Neural progenitor cell (in vitro differentiated cells): ENCODE results near the gene RNPEPL1. TPM values are rescaled to one million over a fixed set of nuclear protein-coding genes. Genes with fewer than 3 reads are reported as not detected.

Experiments
- DNase-seq: peaks from one replicate; pipeline ENCODE4 v3.0.0-alpha.2; 2016; ENCODE audit warnings: low spot score
- H2AFZ ChIP-seq: fragments of 200-600 bp; sonication (generic); replicated peaks from 2 replicates; pipeline ENCODE4 v1.6.1; 2016; ENCODE audit warnings: antibody characterized with exemption
- H3F3A ChIP-seq: fragments of 200-600 bp; sonication (generic); 2 replicates; pipeline ENCODE4 v1.6.1; 2016; ENCODE audit warnings: antibody characterized with exemption, low read depth
- H3K27ac ChIP-seq: fragments of 200-600 bp; sonication (generic); 2 replicates; pipeline ENCODE4 v1.5.1; 2016; ENCODE audit warnings: mild to moderate bottlenecking
- H3K27me3 ChIP-seq: fragments of 200-600 bp; sonication (generic); 2 replicates; pipeline ENCODE4 v1.6.1; 2016; ENCODE audit warnings: mild to moderate bottlenecking, moderate library complexity
- H3K36me3 ChIP-seq: fragments of 200-600 bp; sonication (generic); 2 replicates; pipeline ENCODE4 v1.5.1; 2016
- H3K4me1 ChIP-seq: fragments of 200-600 bp; sonication (generic); 2 replicates; pipeline ENCODE4 v1.6.1; 2016; ENCODE audit warnings: mixed run types
- H3K4me2 ChIP-seq: fragments of 200-600 bp; sonication (generic); 2 replicates; pipeline ENCODE4 v1.6.1; 2016
- H3K4me3 ChIP-seq: fragments of 200-600 bp; sonication (generic); 2 replicates; pipeline ENCODE4 v1.5.1; 2016
- H3K79me2 ChIP-seq: fragments of 200-600 bp; sonication (generic); 2 replicates; pipeline ENCODE4 v1.6.1; 2016; ENCODE audit warnings: low read depth
- H3K9ac ChIP-seq: fragments of 200-600 bp; sonication (generic); 2 replicates; pipeline ENCODE4 v1.6.1; 2016
- H3K9me3 ChIP-seq: fragments of 200-600 bp; sonication (generic); 2 replicates; pipeline ENCODE4 v1.5.1; 2016; ENCODE audit warnings: low read depth
- H4K20me1 ChIP-seq: fragments of 200-600 bp; sonication (generic); 2 replicates; pipeline ENCODE4 v1.6.1; 2016; ENCODE audit warnings: low read depth
- H3K27ac Mint-ChIP-seq: 3 replicates; pipeline ENCODE4 v1.8.0; 2021; ENCODE audit warnings: mixed read lengths
- H3K27me3 Mint-ChIP-seq: 2 replicates; pipeline ENCODE4 v1.8.0; 2022; ENCODE audit warnings: low read depth, mild to moderate bottlenecking, inconsistent platforms, moderate library complexity, mixed read lengths; ENCODE audit not compliant: insufficient read depth
- H3K36me3 Mint-ChIP-seq: 3 replicates; pipeline ENCODE4 v1.8.0; 2021; ENCODE audit warnings: mixed read lengths
- H3K4me1 Mint-ChIP-seq: 3 replicates; pipeline ENCODE4 v1.8.0; 2021; ENCODE audit warnings: mixed read lengths
- H3K4me3 Mint-ChIP-seq: 3 replicates; pipeline ENCODE4 v1.8.0; 2021; ENCODE audit warnings: mild to moderate bottlenecking, moderate library complexity, mixed read lengths
- H3K9me3 Mint-ChIP-seq: 3 replicates; pipeline ENCODE4 v1.8.0; 2020; ENCODE audit warnings: mixed read lengths
- EZH2 ChIP-seq: fragments of 200-600 bp; sonication (generic); IDR thresholded peaks from 2 replicates; pipeline ENCODE4 v1.6.1; 2017; ENCODE audit warnings: antibody characterized with exemption, mild to moderate bottlenecking, moderate library complexity
- EZH2phosphoT487 ChIP-seq: fragments of 200-600 bp; sonication (generic); IDR thresholded peaks from 2 replicates; pipeline ENCODE4 v1.6.1; 2017; ENCODE audit warnings: antibody characterized with exemption
- total RNA-seq: library from RNA; depleted of rRNA; stranded (reverse); fragments of >200 nt; gene quantifications from 2 replicates; pipeline ENCODE4 v1.2.3, GENCODE V29; 2015; ENCODE audit warnings: low replicate concordance
- TF ChIP-seq, protein P1 (sequence below): fragments of 200-600 bp; sonication (generic); IDR thresholded peaks from 2 replicates; pipeline ENCODE4 v1.5.1; 2017; ENCODE audit warnings: antibody characterized with exemption, mild to moderate bottlenecking

The RNPEPL1 gene
- total RNA-seq, 1 donor from 2014 or later: 2.7 TPM

DNA sequence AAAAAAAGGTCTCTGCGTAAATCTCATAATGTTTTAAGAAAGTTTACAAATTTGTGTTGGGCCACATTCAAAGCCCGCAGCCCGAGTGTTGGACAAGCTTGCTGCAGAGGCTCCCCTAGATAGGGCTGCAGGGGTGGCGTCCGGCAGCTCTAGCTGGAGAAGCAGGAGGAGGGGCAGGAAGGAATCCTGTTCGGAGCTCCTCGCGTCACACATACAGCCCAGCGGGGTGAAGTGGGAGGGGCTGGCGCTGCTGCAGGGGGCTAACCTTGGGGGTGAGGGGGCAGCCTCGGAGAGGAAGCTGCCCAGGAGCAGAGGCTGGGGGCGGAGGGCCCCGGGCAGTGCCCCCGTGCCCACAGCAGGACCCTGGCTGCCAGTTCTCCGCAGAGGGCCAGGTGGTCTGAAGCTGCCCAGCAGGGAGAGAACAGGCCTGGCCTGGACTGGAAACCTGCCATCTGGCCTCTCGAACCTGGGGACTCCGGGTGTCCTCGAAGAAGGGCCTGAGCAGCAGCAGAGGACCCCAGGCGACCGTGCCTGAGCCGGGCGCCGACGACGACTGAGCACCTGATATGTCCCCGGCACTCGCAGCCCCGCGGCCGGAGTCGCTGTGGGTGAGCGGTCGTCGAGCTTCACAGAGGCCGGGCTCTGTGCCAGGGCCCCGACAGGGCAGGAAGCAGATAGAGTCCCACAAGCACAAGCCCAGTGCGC is 54.4 kb downstream of the RNPEPL1 start:
- TF ChIP-seq, protein P1, sequence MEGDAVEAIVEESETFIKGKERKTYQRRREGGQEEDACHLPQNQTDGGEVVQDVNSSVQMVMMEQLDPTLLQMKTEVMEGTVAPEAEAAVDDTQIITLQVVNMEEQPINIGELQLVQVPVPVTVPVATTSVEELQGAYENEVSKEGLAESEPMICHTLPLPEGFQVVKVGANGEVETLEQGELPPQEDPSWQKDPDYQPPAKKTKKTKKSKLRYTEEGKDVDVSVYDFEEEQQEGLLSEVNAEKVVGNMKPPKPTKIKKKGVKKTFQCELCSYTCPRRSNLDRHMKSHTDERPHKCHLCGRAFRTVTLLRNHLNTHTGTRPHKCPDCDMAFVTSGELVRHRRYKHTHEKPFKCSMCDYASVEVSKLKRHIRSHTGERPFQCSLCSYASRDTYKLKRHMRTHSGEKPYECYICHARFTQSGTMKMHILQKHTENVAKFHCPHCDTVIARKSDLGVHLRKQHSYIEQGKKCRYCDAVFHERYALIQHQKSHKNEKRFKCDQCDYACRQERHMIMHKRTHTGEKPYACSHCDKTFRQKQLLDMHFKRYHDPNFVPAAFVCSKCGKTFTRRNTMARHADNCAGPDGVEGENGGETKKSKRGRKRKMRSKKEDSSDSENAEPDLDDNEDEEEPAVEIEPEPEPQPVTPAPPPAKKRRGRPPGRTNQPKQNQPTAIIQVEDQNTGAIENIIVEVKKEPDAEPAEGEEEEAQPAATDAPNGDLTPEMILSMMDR: no peak
- TF ChIP-seq EZH2 (no peak), EZH2phosphoT487 (no peak)
- H3K9me3 Mint-ChIP-seq: peaks cover 3% of the 10 kb centered on the region
- no peak overlapping the region for H2AFZ ChIP-seq
- no peak overlapping the region for H3K4me3 Mint-ChIP-seq
- H3K4me1 Mint-ChIP-seq: peaks cover 7% of the 10 kb centered on the region
- no peaks in the 10 kb centered on the region for H3K36me3 ChIP-seq
- DNase-seq: no peak
- no peak overlapping the region for H3K27ac ChIP-seq
- H3K27me3 ChIP-seq: no peaks in the 10 kb centered on the region
- H3K79me2 ChIP-seq: no peaks in the 10 kb centered on the region
- H3F3A ChIP-seq: no peaks in the 10 kb centered on the region
- H3K9me3 ChIP-seq: no peaks in the 10 kb centered on the region
- H4K20me1 ChIP-seq: no peaks in the 10 kb centered on the region
- no peak overlapping the region for H3K4me2 ChIP-seq
- H3K4me3 ChIP-seq: no peak overlapping the region
- peak overlapping the region; percentile 42 for H3K27ac Mint-ChIP-seq
- no peaks in the 10 kb centered on the region for H3K27me3 Mint-ChIP-seq
- no peak overlapping the region for H3K9ac ChIP-seq
- H3K36me3 Mint-ChIP-seq: peaks cover 8% of the 10 kb centered on the region
- no peaks in the 10 kb centered on the region for H3K4me1 ChIP-seq

DNA sequence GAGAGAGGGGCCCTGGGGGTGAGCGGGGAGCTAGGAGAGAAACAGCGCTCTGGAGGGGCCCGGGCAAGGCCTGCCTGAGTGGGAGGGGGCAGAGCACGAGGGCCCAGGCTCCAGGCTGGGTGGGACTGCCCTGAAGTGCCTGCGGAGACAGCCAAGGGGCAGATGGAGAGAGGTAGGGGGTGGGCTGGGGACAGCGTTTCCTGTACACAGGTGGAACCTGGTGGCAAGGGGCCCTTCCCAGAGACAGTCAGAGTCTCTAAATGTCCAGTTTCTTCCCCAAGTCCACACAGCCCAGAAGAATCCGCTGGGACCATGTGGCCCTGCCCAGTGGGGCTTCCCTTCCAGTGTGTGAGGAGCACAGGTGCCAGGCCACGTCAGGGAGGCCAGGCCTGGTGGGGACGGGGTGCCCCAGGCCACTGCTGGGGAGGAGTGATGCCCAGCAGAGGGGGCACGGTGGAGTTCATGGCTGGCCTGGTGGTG is 55.3 kb downstream of the RNPEPL1 start:
- Histone ChIP-seq H3K4me3 (no peak overlapping the region), H3K27me3 (no peaks in the 10 kb centered on the region), H3K79me2 (no peaks in the 10 kb centered on the region), H4K20me1 (no peaks in the 10 kb centered on the region), H3K4me1 (no peaks in the 10 kb centered on the region), H3K4me2 (no peak overlapping the region), H3K9me3 (no peaks in the 10 kb centered on the region), H2AFZ (no peak overlapping the region), H3K9ac (no peak overlapping the region), H3K36me3 (no peaks in the 10 kb centered on the region), H3F3A (no peaks in the 10 kb centered on the region), H3K27ac (no peak overlapping the region)
- no peak overlapping the region for H3K4me3 Mint-ChIP-seq
- H3K27me3 Mint-ChIP-seq: no peaks in the 10 kb centered on the region
- H3K9me3 Mint-ChIP-seq: peaks cover 2% of the 10 kb centered on the region
- H3K27ac Mint-ChIP-seq: no peak overlapping the region
- DNase-seq: no peak
- H3K36me3 Mint-ChIP-seq: peaks cover 7% of the 10 kb centered on the region
- no peak for TF ChIP-seq EZH2phosphoT487
- TF ChIP-seq EZH2: no peak
- TF ChIP-seq, protein P1: no peak
- peaks cover 7% of the 10 kb centered on the region for H3K4me1 Mint-ChIP-seq

DNA sequence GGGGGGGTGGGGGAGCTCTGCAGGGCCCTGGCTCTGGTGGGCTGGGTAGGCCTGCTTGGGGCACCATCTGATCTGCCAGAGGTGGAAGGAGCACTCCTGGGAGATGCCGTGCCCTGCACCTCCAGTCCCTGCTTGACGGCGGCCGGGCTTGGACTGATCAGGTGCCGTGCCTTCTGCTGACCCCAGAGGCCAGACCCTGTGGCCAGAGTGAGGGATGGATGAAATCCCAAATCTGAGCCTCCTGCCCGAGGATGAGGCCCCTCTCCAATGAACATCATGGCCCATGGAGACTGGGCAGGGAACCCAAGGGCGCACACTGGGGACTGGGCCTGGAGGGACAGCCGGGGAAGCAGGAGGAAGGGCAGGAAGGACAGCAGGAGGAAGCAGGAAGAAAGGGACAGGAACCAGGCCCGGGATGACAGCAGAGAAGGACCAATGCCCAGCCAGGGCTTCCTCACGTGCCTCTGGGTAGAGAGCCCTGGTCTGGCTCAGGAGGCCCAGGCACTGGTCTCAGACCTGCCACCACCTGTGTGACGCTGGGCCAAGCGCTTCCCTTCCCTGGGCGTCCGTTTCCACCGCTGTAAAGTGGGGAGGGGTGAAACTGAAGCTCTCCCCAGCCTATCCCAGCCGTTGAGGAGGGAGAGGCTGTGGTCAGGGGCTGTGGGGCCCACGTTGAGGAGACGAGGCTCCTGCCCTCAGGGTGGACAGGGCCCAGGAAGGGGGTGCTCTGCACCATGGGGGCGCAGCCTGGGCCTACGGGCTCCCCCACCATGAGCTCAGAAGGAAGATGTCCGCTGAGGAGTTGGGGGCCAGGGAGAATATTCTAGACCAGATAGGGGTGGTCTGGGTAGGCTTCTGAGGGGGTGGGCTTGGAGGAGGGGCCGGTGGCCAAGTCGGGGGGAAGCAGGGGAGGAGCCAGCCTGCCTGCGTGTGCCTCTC is 56.0 kb downstream of the RNPEPL1 start:
- Histone ChIP-seq H3K4me3 (no peak overlapping the region), H3K4me1 (no peaks in the 10 kb centered on the region), H3K27ac (no peak overlapping the region), H3F3A (no peaks in the 10 kb centered on the region), H3K36me3 (no peaks in the 10 kb centered on the region), H4K20me1 (no peaks in the 10 kb centered on the region), H2AFZ (no peak overlapping the region), H3K9ac (no peak overlapping the region), H3K79me2 (no peaks in the 10 kb centered on the region), H3K9me3 (no peaks in the 10 kb centered on the region), H3K27me3 (no peaks in the 10 kb centered on the region), H3K4me2 (no peak overlapping the region)
- H3K27ac Mint-ChIP-seq: no peak overlapping the region
- no peak for DNase-seq
- H3K4me1 Mint-ChIP-seq: peaks cover 7% of the 10 kb centered on the region
- no peak overlapping the region for H3K4me3 Mint-ChIP-seq
- H3K27me3 Mint-ChIP-seq: no peaks in the 10 kb centered on the region
- TF ChIP-seq EZH2phosphoT487 (no peak), EZH2 (no peak)
- TF ChIP-seq, protein P1: no peak
- no peaks in the 10 kb centered on the region for H3K36me3 Mint-ChIP-seq
- no peaks in the 10 kb centered on the region for H3K9me3 Mint-ChIP-seq
